SK-N-SH (cell line): ENCODE data around the gene USHBP1. TPM values are rescaled to one million over a fixed set of nuclear protein-coding genes. Genes with fewer than 3 reads are reported as not detected.

Experiments
- CTCF ChIA-PET: fragments of 300-600, 350-600 bp; formaldehyde crosslinking; extraction: SDS; loops from one replicate; lab custom pipeline; 2021; lab: Yijun Ruan, JAX
- POLR2A ChIA-PET: fragments of 350-600 bp; sonication (Branson Sonifier 250); formaldehyde crosslinking; extraction: SDS; loops from one replicate; lab custom pipeline; 2020; ENCODE audit warnings: antibody characterized with exemption, inconsistent platforms; lab: Yijun Ruan, JAX
- DNase-seq: peaks from one replicate; pipeline ENCODE4 v3.0.0; 2012
- H2AFZ ChIP-seq: fragments of 200-600 bp; sonication (generic); 2 replicates; pipeline ENCODE4 v1.8.1; 2016; ENCODE audit warnings: antibody characterized with exemption, mild to moderate bottlenecking, low read depth
- H3F3A ChIP-seq: fragments of 200-600 bp; sonication (generic); replicated peaks from 2 replicates; pipeline ENCODE3; 2016; ENCODE audit warnings: antibody characterized with exemption, mild to moderate bottlenecking; ENCODE audit not compliant: insufficient read depth
- H3K27ac ChIP-seq, 2 experiments: fragments of 200-500 bp in 1 of 2; fragments of 200-600 bp in 1 of 2; sonication (Bioruptor generic) in 1 of 2; sonication (generic), shearing (Covaris generic) in 1 of 2; 2 replicates each; pipeline versions ENCODE4 v1.5.1 to v1.6.1; 2014 to 2016; ENCODE audit warnings: low read depth in 2 of 2, inconsistent platforms in 1 of 2, low read length in 1 of 2, mild to moderate bottlenecking in 1 of 2, mixed read lengths in 1 of 2
- H3K27me3 ChIP-seq: fragments of 200-600 bp; sonication (generic), shearing (Covaris generic); 2 replicates; pipeline ENCODE4 v1.6.1; 2016; ENCODE audit warnings: mixed run types; ENCODE audit not compliant: insufficient read depth
- H3K36me3 ChIP-seq, 2 experiments: fragments of 200-500 bp in 1 of 2; fragments of 200-600 bp in 1 of 2; sonication (Bioruptor generic) in 1 of 2; sonication (generic) in 1 of 2; replicated peaks in 1 of 2; 2 replicates each; pipeline versions ENCODE3 to v1.5.1; 2014 to 2016; ENCODE audit warnings: low read length in 1 of 2, mild to moderate bottlenecking in 1 of 2; ENCODE audit not compliant: insufficient read depth in 2 of 2, control insufficient read depth in 1 of 2
- H3K4me1 ChIP-seq, 2 experiments: fragments of 200-500 bp in 1 of 2; fragments of 200-600 bp in 1 of 2; sonication (Bioruptor generic) in 1 of 2; sonication (generic), shearing (Covaris generic) in 1 of 2; 2 replicates each; pipeline versions ENCODE4 v1.5.1 to v1.6.1; 2014 to 2016; ENCODE audit warnings: low read depth in 1 of 2, low read length in 1 of 2, mixed run types in 1 of 2; ENCODE audit not compliant: insufficient read depth in 2 of 2, control insufficient read depth in 1 of 2
- H3K4me2 ChIP-seq: fragments of 200-600 bp; sonication (generic), shearing (Covaris generic); 2 replicates; pipeline ENCODE4 v1.6.1; 2017; ENCODE audit warnings: mixed run types
- H3K4me3 ChIP-seq, 2 experiments: fragments of 200-500 bp in 1 of 2; fragments of 200-600 bp in 1 of 2; sonication (Bioruptor generic) in 1 of 2; sonication (generic), shearing (Covaris generic) in 1 of 2; 2 replicates each; pipeline versions ENCODE4 v1.5.1 to v1.8.1; 2014 to 2016; ENCODE audit warnings: low read depth in 2 of 2, inconsistent platforms in 1 of 2, low read length in 1 of 2, mild to moderate bottlenecking in 1 of 2, mixed read lengths in 1 of 2, moderate library complexity in 1 of 2
- H3K79me2 ChIP-seq: fragments of 200-600 bp; sonication (generic); 2 replicates; pipeline ENCODE4 v1.8.1; 2017; ENCODE audit warnings: mild to moderate bottlenecking; ENCODE audit not compliant: insufficient read depth
- H3K9ac ChIP-seq: fragments of 200-600 bp; sonication (generic); 2 replicates; pipeline ENCODE4 v1.6.1; 2017; ENCODE audit warnings: mixed run types
- H3K9me2 ChIP-seq: fragments of 200-600 bp; sonication (generic); 2 replicates; pipeline ENCODE4 v1.6.1; 2017; ENCODE audit warnings: mixed run types
- H3K9me3 ChIP-seq: fragments of 200-600 bp; sonication (generic); 2 replicates; pipeline ENCODE4 v1.6.1; 2017; ENCODE audit warnings: mixed run types, mild to moderate bottlenecking, moderate library complexity
- H4K20me1 ChIP-seq: fragments of 200-600 bp; sonication (generic); 2 replicates; pipeline ENCODE4 v1.6.1; 2017; ENCODE audit warnings: mild to moderate bottlenecking, mixed run types; ENCODE audit not compliant: insufficient read depth
- CHD2 ChIP-seq: fragments of 150-350 bp; IDR thresholded peaks from 2 replicates; pipeline ENCODE4 v1.6.1; 2018; ENCODE audit warnings: low read length; ENCODE audit not compliant: partially characterized antibody
- ELF1 ChIP-seq: IDR thresholded peaks from 2 replicates; pipeline ENCODE4 v1.4.0; 2012
- EZH2phosphoT487 ChIP-seq: fragments of 200-600 bp; sonication (generic); IDR thresholded peaks from 2 replicates; pipeline ENCODE4 v1.6.1; 2017; ENCODE audit warnings: low read depth, mixed run types, mild to moderate bottlenecking, antibody characterized with exemption, moderate library complexity, borderline replicate concordance
- FOXM1 ChIP-seq: IDR thresholded peaks from 2 replicates; pipeline ENCODE4 v1.4.0; 2012; ENCODE audit warnings: low read depth, mild to moderate bottlenecking
- GABPA ChIP-seq: IDR thresholded peaks from 2 replicates; pipeline ENCODE4 v1.4.0; 2012; ENCODE audit warnings: low read depth, mild to moderate bottlenecking
- MXI1 ChIP-seq: IDR thresholded peaks from 2 replicates; pipeline ENCODE4 v1.6.1; 2012; ENCODE audit warnings: mild to moderate bottlenecking, low read depth, low read length, improper control_type of control experiment
- RAD21 ChIP-seq: IDR thresholded peaks from 2 replicates; pipeline ENCODE4 v1.6.1; 2012; ENCODE audit warnings: mild to moderate bottlenecking, low read length
- RCOR1 ChIP-seq: fragments of 150-350 bp; IDR thresholded peaks from 2 replicates; pipeline ENCODE4 v1.6.1; 2017; ENCODE audit warnings: antibody characterized with exemption, low read length
- RFX5 ChIP-seq: IDR thresholded peaks from 2 replicates; pipeline ENCODE4 v1.6.1; 2012; ENCODE audit warnings: mild to moderate bottlenecking, improper control_type of control experiment, low read length
- RXRA ChIP-seq: IDR thresholded peaks from 2 replicates; pipeline ENCODE4 v1.4.0; 2012; ENCODE audit warnings: low read depth, mild to moderate bottlenecking, borderline replicate concordance
- SIN3A ChIP-seq: IDR thresholded peaks from 2 replicates; pipeline ENCODE4 v1.6.1; 2012; ENCODE audit warnings: low read depth, mild to moderate bottlenecking, low read length, moderate library complexity, borderline replicate concordance
- SMC3 ChIP-seq: IDR thresholded peaks from 2 replicates; pipeline ENCODE4 v1.6.1; 2012; ENCODE audit warnings: low read depth, low read length, improper control_type of control experiment
- WGBS: methylation state at CpG from one replicate; pipeline ENCODE4 v1.1.6; 2017; ENCODE audit warnings: low lambda C conversion rate; 5-methylcytosine and 5-hydroxymethylcytosine counted together
- polyA plus RNA-seq, 3 experiments: library from polyadenylated mRNA; depleted of rRNA; stranded (reverse); fragments of >200 nt; gene quantifications; 2 replicates each; pipeline ENCODE4 v1.2.3, GENCODE V29; 2012
- TF ChIP-seq, protein P1 (sequence below): fragments of 150-350 bp; IDR thresholded peaks from 2 replicates; pipeline ENCODE4 v1.6.1; 2016; ENCODE audit warnings: mild to moderate bottlenecking, low read depth, low read length
- TF ChIP-seq, protein P2 (sequence below): IDR thresholded peaks from 2 replicates; pipeline ENCODE4 v1.6.1; 2012; ENCODE audit warnings: mild to moderate bottlenecking, low read depth, low read length, moderate library complexity
- TF ChIP-seq, protein P3 (sequence below): IDR thresholded peaks from 2 replicates; pipeline ENCODE4 v1.4.0; 2012; ENCODE audit warnings: low read depth, borderline replicate concordance
- TF ChIP-seq, protein P4 (sequence below): IDR thresholded peaks from 2 replicates; pipeline ENCODE4; 2012
- TF ChIP-seq, protein P5 (sequence below): IDR thresholded peaks from 2 replicates; pipeline ENCODE4 v1.4.0; 2012; ENCODE audit warnings: low read depth

USHBP1 gene
- polyA plus RNA-seq, 1 of the 3 experiments (the other 2 are of a cell fraction) = 0.03 TPM

DNA sequence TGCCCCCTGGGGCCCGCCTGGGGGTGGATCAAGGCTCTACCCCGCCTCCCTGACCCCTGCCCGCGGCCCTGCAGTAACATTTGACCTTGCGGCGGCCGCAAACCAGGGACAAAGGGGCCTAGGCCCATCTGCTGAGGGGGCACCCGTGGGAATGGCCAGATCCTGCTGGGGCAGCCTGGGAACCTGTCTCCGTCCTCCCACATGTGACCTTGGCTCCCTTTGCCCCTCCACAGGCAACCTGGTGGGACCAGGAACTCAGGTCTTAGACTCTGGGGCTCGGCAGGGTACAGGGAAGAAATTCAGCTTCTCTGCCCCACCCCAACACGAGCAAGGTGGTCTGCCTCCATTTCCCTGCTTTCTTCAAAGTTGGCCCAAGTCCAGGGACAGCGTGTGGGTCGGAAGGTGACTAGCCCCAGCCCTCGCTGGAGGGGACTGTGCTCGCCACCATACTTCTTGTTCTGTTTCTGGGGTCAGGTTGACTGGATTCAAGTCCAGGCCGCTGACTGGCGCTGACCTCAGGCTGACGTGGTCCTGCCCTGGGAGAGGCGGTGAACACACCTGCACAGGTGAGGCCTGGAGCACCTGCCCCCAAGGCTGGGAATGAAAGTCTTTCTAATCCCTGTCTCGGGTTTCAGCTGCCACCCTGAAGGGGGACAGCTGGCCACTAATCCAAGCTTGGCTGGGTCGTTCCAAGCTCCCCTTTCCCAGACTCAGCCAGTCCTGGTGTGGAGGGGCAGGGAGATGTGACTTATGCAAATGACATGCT is 16.4 kb downstream of the USHBP1 start:
- CTCF ChIA-PET = interaction anchor here (1.1 to 2.9 kb wide), 4 partner anchors 12 to 36 kb away, joined by 3 to 14 read pairs (median 4); no protein-coding TSS in a partner anchor

More for the DNA sequence above, 16.4 kb downstream of the USHBP1 start:
- Histone ChIP-seq H3K27ac (no peak overlapping the region), H3K9me3 (no peaks in the 10 kb centered on the region), H4K20me1 (peaks cover 2% of the 10 kb centered on the region; the same call in 1 of the 2 replicates), H3K4me2 (no peak overlapping the region), H3K4me3 (no peak overlapping the region), H3F3A (peaks cover 4% of the 10 kb centered on the region), H2AFZ (no peak overlapping the region), H3K27me3 (no peaks in the 10 kb centered on the region), H3K9ac (no peak overlapping the region), H3K79me2 (peaks cover 21% of the 10 kb centered on the region)
- no peak for DNase-seq
- POLR2A ChIA-PET = no interaction called here
- TF ChIP-seq, protein P1, sequence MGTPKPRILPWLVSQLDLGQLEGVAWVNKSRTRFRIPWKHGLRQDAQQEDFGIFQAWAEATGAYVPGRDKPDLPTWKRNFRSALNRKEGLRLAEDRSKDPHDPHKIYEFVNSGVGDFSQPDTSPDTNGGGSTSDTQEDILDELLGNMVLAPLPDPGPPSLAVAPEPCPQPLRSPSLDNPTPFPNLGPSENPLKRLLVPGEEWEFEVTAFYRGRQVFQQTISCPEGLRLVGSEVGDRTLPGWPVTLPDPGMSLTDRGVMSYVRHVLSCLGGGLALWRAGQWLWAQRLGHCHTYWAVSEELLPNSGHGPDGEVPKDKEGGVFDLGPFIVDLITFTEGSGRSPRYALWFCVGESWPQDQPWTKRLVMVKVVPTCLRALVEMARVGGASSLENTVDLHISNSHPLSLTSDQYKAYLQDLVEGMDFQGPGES = no peak
- TF ChIP-seq EZH2phosphoT487 = no peak
- TF ChIP-seq RAD21 = no peak
- TF ChIP-seq, protein P2, sequence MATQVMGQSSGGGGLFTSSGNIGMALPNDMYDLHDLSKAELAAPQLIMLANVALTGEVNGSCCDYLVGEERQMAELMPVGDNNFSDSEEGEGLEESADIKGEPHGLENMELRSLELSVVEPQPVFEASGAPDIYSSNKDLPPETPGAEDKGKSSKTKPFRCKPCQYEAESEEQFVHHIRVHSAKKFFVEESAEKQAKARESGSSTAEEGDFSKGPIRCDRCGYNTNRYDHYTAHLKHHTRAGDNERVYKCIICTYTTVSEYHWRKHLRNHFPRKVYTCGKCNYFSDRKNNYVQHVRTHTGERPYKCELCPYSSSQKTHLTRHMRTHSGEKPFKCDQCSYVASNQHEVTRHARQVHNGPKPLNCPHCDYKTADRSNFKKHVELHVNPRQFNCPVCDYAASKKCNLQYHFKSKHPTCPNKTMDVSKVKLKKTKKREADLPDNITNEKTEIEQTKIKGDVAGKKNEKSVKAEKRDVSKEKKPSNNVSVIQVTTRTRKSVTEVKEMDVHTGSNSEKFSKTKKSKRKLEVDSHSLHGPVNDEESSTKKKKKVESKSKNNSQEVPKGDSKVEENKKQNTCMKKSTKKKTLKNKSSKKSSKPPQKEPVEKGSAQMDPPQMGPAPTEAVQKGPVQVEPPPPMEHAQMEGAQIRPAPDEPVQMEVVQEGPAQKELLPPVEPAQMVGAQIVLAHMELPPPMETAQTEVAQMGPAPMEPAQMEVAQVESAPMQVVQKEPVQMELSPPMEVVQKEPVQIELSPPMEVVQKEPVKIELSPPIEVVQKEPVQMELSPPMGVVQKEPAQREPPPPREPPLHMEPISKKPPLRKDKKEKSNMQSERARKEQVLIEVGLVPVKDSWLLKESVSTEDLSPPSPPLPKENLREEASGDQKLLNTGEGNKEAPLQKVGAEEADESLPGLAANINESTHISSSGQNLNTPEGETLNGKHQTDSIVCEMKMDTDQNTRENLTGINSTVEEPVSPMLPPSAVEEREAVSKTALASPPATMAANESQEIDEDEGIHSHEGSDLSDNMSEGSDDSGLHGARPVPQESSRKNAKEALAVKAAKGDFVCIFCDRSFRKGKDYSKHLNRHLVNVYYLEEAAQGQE = no peak
- TF ChIP-seq RFX5 = no peak
- no peak for TF ChIP-seq MXI1
- no peak for TF ChIP-seq ELF1
- TF ChIP-seq, protein P3, sequence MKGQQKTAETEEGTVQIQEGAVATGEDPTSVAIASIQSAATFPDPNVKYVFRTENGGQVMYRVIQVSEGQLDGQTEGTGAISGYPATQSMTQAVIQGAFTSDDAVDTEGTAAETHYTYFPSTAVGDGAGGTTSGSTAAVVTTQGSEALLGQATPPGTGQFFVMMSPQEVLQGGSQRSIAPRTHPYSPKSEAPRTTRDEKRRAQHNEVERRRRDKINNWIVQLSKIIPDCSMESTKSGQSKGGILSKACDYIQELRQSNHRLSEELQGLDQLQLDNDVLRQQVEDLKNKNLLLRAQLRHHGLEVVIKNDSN = no peak
- no peak for TF ChIP-seq CHD2
- no peak for TF ChIP-seq SIN3A
- TF ChIP-seq, protein P4, sequence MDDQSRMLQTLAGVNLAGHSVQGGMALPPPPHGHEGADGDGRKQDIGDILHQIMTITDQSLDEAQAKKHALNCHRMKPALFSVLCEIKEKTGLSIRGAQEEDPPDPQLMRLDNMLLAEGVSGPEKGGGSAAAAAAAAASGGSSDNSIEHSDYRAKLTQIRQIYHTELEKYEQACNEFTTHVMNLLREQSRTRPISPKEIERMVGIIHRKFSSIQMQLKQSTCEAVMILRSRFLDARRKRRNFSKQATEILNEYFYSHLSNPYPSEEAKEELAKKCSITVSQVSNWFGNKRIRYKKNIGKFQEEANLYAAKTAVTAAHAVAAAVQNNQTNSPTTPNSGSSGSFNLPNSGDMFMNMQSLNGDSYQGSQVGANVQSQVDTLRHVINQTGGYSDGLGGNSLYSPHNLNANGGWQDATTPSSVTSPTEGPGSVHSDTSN = no peak
- TF ChIP-seq GABPA = no peak
- no peak for TF ChIP-seq SMC3
- TF ChIP-seq, protein P5, sequence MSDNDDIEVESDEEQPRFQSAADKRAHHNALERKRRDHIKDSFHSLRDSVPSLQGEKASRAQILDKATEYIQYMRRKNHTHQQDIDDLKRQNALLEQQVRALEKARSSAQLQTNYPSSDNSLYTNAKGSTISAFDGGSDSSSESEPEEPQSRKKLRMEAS = no peak
- no peak for TF ChIP-seq FOXM1
- no peak for TF ChIP-seq RCOR1
- TF ChIP-seq RXRA = no peak
- TF ChIP-seq, all 33 proteins: peak for 0
- Histone ChIP-seq H3K9me2 (no peaks in the 10 kb centered on the region), H3K4me1 (peaks cover 6 to 22% of the 10 kb centered on the region in 2 experiments; a peak in 2 of 4 replicates), H3K36me3 (no peaks in the 10 kb centered on the region)
- WGBS = 94% methylated on average over 8 of the region's 21 CpGs
